Vagina (tissue), 2 donors: ENCODE measurements around the gene ALDOC.

Experiments
- POLR2A ChIP-seq, 2 donors: fragments of 450-650 bp; IDR thresholded peaks; one replicate each; pipeline ENCODE4 v1.6.1; 2017; ENCODE audit warnings: antibody characterized with exemption in 2 of 2, mild to moderate bottlenecking in 2 of 2, moderate library complexity in 2 of 2
- POLR2AphosphoS5 ChIP-seq, 2 donors: sonication (generic); formaldehyde crosslinking; IDR thresholded peaks; one replicate each; pipeline ENCODE4 v1.9.0; 2017; ENCODE audit warnings: antibody characterized with exemption in 2 of 2, mild to moderate bottlenecking in 2 of 2, low read depth in 1 of 2; ENCODE audit not compliant: insufficient read depth in 1 of 2
- TF ChIP-seq, protein P1 (sequence below), 3 experiments: fragments of 450-650 bp in 2 of 3; fragments of 200-600 bp in 1 of 3; sonication (generic) in 1 of 3; IDR thresholded peaks; one replicate each; pipeline ENCODE4 v1.5.1; 2017 to 2019; ENCODE audit warnings: antibody characterized with exemption in 3 of 3, mild to moderate bottlenecking in 2 of 3, moderate library complexity in 2 of 3

DNA sequence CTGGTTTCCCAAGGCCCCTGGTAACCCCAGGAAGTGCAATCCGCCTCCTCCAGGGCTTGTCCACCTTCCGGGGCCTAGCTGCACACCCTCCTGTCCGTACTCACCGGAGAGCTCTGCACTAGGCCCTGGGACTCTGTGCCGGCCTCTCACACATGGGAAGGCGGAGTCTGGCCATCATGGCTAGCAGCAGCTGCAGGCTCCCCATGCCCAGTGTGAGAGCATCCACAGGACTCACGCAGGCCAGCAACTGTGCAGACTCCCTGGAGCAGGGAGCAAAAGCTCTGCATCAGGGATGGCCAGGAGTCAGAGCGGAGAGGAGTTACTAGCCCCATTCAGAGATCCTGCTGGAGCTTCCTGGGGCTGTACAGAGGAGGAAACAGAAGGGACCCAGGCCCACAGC is 50.3 kb downstream of the ALDOC start:
- TF ChIP-seq, protein P1, sequence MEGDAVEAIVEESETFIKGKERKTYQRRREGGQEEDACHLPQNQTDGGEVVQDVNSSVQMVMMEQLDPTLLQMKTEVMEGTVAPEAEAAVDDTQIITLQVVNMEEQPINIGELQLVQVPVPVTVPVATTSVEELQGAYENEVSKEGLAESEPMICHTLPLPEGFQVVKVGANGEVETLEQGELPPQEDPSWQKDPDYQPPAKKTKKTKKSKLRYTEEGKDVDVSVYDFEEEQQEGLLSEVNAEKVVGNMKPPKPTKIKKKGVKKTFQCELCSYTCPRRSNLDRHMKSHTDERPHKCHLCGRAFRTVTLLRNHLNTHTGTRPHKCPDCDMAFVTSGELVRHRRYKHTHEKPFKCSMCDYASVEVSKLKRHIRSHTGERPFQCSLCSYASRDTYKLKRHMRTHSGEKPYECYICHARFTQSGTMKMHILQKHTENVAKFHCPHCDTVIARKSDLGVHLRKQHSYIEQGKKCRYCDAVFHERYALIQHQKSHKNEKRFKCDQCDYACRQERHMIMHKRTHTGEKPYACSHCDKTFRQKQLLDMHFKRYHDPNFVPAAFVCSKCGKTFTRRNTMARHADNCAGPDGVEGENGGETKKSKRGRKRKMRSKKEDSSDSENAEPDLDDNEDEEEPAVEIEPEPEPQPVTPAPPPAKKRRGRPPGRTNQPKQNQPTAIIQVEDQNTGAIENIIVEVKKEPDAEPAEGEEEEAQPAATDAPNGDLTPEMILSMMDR (IDR thresholded peaks at IDR 0.05): no peak
- TF ChIP-seq POLR2A (IDR thresholded peaks at IDR 0.05) (no peak), POLR2AphosphoS5 (IDR thresholded peaks at IDR 0.05; ENCODE audit: insufficient read depth in 1 of 2, low read depth in 1 of 2) (no peak)
